Activated CD4-positive, alpha-beta T cell treated with anti-CD3 and anti-CD28 coated beads for 1 hour (primary cell): ENCODE results near the gene UBD.

Source experiments
- DNase-seq: peaks from one replicate; pipeline ENCODE4 v3.0.0-alpha.2; 2020

UBD gene

GRCh38 chr6:29558439-29559079 is 973 bp downstream of the UBD start:
- no peak for DNase-seq

- DNase-seq: no peak
These were observed 2.2 kb downstream of the UBD start for GRCh38 chr6:29557320-29557719.

GRCh38 chr6:29554764-29555163 is 4.8 kb downstream of the UBD start:
- DNase-seq: no peak

- DNase-seq: no peak
These were observed 6.1 kb downstream of the UBD start for GRCh38 chr6:29553268-29554057.

- DNase-seq: no peak
These were observed 7.0 kb downstream of the UBD start for GRCh38 chr6:29552512-29553051.

GRCh38 chr6:29547573-29547972 is 12.0 kb downstream of the UBD start:
- DNase-seq: no peak

- DNase-seq: no peak
These were observed 21.7 kb downstream of the UBD start for GRCh38 chr6:29537714-29538403.

- no peak for DNase-seq
These were observed 27.1 kb downstream of the UBD start for GRCh38 chr6:29532320-29532951.

GRCh38 chr6:29531668-29532067 is 27.9 kb downstream of the UBD start:
- no peak for DNase-seq

GRCh38 chr6:29530671-29531310 is 28.7 kb downstream of the UBD start:
- no peak for DNase-seq

GRCh38 chr6:29529956-29530355 is 29.6 kb downstream of the UBD start:
- DNase-seq: no peak

GRCh38 chr6:29528988-29529560 is 30.5 kb downstream of the UBD start:
- no peak for DNase-seq

- DNase-seq: no peak
These were observed 31.1 kb downstream of the UBD start for GRCh38 chr6:29528300-29528931.

GRCh38 chr6:29527564-29527963 is 32.0 kb downstream of the UBD start:
- DNase-seq: no peak

GRCh38 chr6:29527126-29527525 is 32.4 kb downstream of the UBD start:
- no peak for DNase-seq

- no peak for DNase-seq
These were observed 34.3 kb downstream of the UBD start for GRCh38 chr6:29525311-29525639.

- no peak for DNase-seq
These were observed 34.9 kb downstream of the UBD start for GRCh38 chr6:29524444-29525310.

- DNase-seq: no peak
These were observed 35.5 kb downstream of the UBD start for GRCh38 chr6:29524044-29524443.

- no peak for DNase-seq
These were observed 37.3 kb downstream of the UBD start for GRCh38 chr6:29522227-29522626.

- DNase-seq: no peak
These were observed 38.4 kb downstream of the UBD start for GRCh38 chr6:29521006-29521680.
